Tongue (tissue), 2 donors: Measurements from ENCODE around the gene PCARE. TPM values are rescaled to one million over a fixed set of nuclear protein-coding genes. Genes with fewer than 3 reads are reported as not detected.
"Not testable (repeated sequence)": the region's sequence is repeated elsewhere in the genome, so short reads cannot be mapped to it uniquely, and the experiment has no call there.

ENCODE experiments used
- DNase-seq: peaks from one replicate; pipeline ENCODE4 v3.0.0-alpha.2; 2015
- total RNA-seq: library from RNA; depleted of rRNA; stranded (reverse); fragments of >200 nt; gene quantifications from one replicate; pipeline ENCODE4 v1.2.3, GENCODE V29; 2014

The PCARE gene
- total RNA-seq, 1 donor from 2014 or later = 3.3 TPM

GRCh38 chr2:29096969-29097368 lies 22.6 kb upstream of the PCARE start:
- no peak for DNase-seq

DNA sequence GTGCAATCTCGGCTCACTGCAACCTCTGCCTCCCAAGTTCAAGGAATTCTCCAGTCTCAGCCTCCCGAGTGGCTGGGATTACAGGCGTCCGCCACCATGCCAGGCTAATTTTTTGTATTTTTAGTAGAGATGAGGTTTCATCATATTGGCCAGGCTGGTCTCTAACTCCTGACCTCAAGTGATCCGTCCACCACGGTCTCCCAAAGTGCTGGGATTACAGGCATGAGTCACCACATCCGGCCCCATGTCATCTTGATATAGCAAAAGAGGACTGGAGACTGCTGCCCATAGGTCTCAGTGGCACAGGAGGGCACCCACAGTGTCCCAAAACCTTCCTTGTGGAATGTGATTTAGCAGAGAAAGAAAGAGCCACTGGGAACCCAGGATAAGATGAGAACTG lies 16.0 kb upstream of the PCARE start:
- DNase-seq = not testable (repeated sequence)

GRCh38 chr2:29084554-29084953 lies 10.2 kb upstream of the PCARE start:
- DNase-seq = no peak

- no peak for DNase-seq
These were observed 8.6 kb upstream of the PCARE start for GRCh38 chr2:29082804-29083495.

- DNase-seq = no peak
These were observed 6.8 kb upstream of the PCARE start for GRCh38 chr2:29080886-29081743.

DNA sequence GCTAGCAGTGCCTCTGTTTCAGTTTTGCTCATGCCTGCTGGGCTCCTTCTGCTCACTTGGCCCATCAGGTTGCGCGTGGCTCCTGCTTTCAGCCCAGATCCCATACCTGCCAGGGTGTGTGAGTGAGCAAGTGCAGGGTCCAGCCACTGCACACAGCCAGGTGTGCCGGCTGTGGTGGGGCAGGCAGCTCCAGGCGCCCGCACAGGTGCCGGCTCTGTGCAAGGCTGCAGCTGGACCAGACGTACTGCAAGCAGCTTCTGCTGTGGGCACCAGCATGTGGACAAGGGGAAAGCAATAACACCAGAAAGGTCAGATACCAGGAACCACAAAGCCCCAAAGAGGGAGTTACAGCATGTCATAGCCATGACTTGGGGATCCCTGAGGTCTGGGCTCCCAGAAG lies 5.6 kb upstream of the PCARE start:
- DNase-seq = no peak

GRCh38 chr2:29075894-29076705 lies 1.8 kb upstream of the PCARE start:
- no peak for DNase-seq

DNA sequence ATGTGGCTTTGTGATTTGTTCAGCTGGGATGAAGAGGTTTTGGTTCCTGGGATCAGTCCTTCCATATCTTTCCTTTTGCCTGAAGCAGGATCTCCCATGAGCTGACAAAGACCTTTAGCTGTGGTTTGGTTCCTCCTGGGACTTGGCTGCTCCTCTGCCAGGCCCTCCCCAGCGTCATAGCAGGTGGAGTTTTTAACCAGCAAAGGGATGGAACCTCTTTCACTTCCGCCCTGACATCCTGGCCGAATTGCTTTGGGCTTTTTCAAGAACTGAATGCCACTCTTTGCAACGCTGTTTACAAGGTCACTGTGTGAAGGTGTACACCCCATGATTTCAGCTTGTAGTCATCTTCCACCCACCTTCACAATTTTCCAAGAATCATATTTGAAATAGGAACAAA lies 390 bp downstream of the PCARE start:
- no peak for DNase-seq

DNA sequence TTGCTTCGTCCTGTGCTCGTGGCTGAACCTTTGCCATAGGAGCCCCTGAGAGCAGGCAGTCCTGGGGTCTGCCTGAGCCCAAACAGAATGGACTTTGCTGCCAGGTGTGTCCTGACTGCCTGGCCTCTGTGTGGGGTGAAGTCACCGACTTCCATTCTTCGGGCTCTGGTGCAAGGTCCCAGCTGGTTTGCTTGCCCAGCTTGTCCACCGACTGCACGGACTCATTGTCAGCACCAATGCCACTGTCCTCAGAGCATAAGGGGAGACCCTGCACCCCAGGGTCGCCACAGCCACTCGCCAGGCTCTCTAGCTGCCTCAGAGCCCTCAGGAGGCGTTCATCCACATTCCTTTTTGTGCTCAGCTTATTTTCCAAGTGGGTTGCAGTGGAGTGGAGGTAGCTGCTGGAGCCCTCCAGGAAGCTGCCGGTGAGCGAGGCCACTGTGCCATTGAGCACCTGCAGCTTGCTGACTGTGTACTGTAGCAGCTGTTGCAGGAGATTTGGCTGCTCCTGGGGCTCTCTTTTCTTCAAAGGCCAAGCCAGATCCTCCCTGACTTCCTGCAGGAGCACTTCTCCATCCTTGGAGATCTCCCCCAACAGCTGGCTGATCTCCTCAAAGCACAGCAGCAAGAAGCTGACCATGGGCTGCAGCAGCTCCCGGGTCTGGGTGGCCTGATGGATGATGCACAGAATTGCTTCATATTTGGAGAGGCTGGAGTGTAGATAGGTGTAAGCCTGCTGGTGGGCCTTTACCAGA lies 1.2 kb downstream of the PCARE start:
- DNase-seq = no peak

DNA sequence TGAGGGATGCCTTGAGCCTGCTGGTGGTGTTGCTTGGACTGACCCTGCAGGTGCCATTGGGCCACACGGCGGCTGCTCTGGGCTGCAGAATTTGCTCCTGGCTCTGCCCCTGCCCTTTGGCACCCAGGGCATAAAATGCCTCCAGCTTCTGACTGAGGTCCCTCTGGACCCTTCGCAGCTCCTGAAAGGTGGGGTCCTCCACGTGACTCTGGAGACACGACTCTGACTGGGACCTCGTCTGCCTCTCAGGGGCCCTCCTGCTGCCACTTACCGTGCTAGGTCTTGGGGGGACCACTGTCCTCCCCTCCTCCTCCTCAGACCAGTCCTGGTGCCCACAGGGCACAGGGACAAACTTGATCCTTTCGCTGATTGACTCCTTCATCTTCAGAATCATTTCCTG lies 2.1 kb downstream of the PCARE start:
- DNase-seq = no peak

DNA sequence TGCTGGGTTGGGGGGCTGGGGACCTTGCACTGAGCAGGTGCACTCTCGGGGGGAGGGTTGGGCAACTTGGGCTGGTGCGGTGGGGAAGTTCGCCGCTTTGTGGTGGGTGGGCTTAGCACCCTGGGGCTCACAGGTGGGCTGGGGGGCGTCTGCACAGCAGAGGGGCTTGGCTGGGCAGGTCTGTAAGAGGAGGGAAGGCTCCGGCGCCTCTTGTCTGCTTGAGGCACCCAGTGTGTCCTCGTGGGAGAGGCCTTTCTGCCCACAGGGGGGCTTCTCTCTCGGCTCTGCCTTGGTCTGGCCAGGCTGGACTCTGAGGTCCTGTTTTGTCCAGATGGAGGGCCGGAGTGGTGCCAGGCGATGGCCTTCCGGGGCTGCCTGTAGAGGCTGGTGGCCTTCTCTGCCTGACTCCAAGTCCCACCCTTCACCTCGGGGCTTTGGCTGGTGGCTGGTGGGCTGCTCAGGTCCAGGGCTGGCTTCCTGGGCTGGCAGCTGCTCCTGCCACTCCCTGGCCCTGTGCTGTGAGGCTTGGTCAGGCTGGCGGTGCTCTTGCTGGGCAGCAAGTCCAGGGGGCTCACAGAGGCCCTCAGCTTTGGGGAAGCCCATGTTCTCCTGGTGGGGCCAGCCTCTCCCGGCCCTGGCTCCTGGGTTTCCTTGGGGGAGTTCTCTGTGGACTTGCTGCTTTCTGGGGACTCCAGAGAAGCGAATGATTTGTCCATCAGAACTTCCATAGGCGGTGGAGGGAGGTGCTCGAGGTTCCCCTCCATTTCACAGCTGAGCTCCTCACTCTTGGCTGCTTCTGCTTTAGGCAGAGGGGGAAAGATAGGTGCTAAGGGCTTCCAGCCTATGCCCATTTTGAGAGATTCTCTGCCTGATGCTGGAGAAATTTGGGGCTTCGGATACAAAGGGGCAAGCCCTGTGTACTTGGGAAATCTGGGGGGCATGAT lies 3.0 kb downstream of the PCARE start:
- DNase-seq = no peak

GRCh38 chr2:29070526-29070925 lies 3.8 kb downstream of the PCARE start:
- no peak for DNase-seq

DNA sequence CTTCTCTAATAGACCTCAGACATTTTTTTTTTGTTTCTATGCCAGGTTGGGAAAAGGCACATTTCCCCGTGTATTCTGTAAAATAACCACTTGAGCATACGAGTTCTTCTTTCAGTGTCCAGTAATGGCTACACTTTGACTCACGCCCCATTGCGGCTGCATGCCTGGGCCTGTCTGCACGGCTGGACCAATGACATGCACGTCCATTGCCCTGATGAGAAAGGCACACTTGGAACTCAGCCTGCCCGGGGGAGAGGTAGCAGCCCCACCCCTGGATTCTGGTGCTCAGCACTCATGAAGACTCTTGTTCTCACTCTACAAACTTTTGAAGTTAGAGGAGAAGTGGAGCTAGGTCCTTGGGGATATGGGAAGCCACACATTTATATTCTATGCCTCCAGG lies 5.8 kb downstream of the PCARE start:
- DNase-seq = no peak

GRCh38 chr2:29066997-29067605 lies 7.2 kb downstream of the PCARE start:
- no peak for DNase-seq

GRCh38 chr2:29066271-29066860 lies 8.0 kb downstream of the PCARE start:
- DNase-seq = no peak

- DNase-seq = no peak
These were observed 9.1 kb downstream of the PCARE start for GRCh38 chr2:29065068-29065811.

DNA sequence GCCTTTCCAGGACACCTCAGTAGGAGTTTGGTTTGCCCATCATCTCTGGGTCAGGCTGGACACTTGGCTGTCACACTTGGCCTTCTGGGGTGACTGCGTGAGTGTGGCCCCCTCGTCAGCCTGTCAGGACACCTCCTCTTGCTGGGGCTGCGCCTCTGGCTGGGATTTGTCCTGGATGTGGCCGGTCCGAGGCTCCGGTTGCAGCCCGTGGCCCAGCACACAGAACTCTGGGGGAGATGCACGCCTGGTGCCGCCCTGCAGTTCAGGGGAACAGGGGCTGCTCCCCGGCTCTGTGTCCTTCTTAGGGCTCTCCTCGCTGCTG lies 9.6 kb downstream of the PCARE start:
- no peak for DNase-seq

DNA sequence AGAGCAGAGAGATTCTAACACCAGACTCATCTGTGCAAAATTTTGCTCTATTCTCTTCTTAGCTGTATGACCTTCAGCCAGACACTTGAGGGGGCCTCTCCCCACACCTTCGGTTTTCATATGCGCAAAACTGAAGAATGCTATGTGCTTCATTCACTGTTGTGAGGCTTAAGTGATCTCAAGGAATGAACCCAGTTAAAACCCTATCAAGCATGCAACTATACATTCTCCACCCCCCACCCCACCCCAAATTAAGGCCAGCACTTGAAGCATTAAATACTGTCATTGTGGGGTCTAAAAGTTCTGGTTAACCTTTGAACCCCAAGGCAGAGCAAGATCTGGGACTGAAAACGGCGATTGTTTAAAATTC lies 10.0 kb downstream of the PCARE start:
- no peak for DNase-seq

DNA sequence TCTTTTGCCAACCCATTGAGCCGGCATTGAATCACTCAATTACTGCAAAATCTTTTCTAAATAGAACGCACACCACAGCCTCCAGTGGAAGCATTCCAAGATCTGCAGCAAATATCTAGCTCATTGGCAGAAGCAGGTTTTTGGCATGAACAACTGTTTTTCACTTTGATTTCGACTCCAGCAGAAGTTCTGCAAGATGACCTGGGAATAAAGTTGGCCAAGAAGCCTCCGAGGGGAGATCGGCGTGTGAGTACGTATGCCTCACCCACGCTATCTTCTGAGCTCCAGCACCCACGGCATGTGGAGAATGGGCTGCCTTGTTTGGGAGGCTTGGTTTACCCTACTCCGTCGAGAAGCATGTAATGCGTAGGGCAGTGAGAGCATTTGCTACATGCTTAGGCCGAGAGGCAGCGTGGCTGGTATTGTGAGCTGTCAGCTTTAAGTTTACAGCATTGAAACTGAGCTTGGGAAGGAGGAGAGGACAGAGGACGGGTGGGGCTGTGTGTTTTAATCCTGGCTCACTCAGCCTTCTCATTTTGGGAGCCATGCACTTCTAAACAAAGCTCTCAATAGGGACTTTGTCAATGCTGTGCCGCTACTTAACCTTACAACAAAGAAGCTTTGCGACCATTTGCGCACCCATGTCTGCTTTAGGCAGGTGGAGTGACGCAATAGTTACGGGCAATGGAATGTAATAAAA lies 10.5 kb downstream of the PCARE start:
- DNase-seq = peak; percentile 87
